Transverse colon (tissue), 4 donors: ENCODE data around the gene HNRNPA3. TPM values are rescaled to one million over a fixed set of nuclear protein-coding genes. Genes with fewer than 3 reads are reported as not detected.

Source experiments
- DNase-seq: peaks from one replicate; pipeline ENCODE4 v3.0.0-alpha.2; 2019
- H3K27ac ChIP-seq, 4 donors: fragments of 200-600 bp; sonication (generic); 2 replicates each; pipeline ENCODE4 v1.5.1; 2016 to 2018; ENCODE audit warnings: inconsistent platforms in 4 of 4
- H3K27me3 ChIP-seq: fragments of 200-600 bp; sonication (generic); 2 replicates; pipeline ENCODE4 v1.5.1; 2017; ENCODE audit warnings: inconsistent platforms
- H3K36me3 ChIP-seq, 4 donors: fragments of 200-600 bp; sonication (generic); 2 replicates each; pipeline ENCODE4 v1.5.1; 2017 to 2019; ENCODE audit warnings: inconsistent platforms in 4 of 4
- H3K4me1 ChIP-seq, 4 donors: fragments of 200-600 bp; sonication (generic); 2 replicates each; pipeline ENCODE4 v1.5.1; 2017 to 2020; ENCODE audit warnings: inconsistent platforms in 4 of 4
- H3K4me3 ChIP-seq, 4 donors: fragments of 200-600 bp; sonication (generic); 1 replicate in 1 of 4; 2 replicates in 3 of 4; pipeline versions ENCODE4 v1.5.1 to v1.6.1; 2017 to 2019; ENCODE audit warnings: inconsistent platforms in 4 of 4
- H3K9me3 ChIP-seq, 2 donors: fragments of 200-600 bp; sonication (generic); 2 replicates each; pipeline ENCODE4 v1.5.1; 2017 to 2019; ENCODE audit warnings: inconsistent platforms in 2 of 2
- EP300 ChIP-seq: sonication (generic); formaldehyde crosslinking; IDR thresholded peaks from one replicate; pipeline ENCODE4 v1.6.1; 2017; ENCODE audit warnings: antibody characterized with exemption, low read depth
- POLR2A ChIP-seq: fragments of 450-650 bp; IDR thresholded peaks from one replicate; pipeline ENCODE4 v1.6.1; 2016; ENCODE audit warnings: antibody characterized with exemption, mild to moderate bottlenecking, moderate library complexity
- POLR2AphosphoS5 ChIP-seq, 3 donors: sonication (generic); formaldehyde crosslinking; IDR thresholded peaks; one replicate each; pipeline ENCODE4 v1.6.1; 2016; ENCODE audit warnings: antibody characterized with exemption in 3 of 3
- WGBS, 2 donors: methylation state at CpG; one replicate each; pipeline ENCODE4 v1.1.5; 2018; ENCODE audit warnings: low coverage in 1 of 2; 5-methylcytosine and 5-hydroxymethylcytosine counted together
- in situ Hi-C, 4 donors: fragments of 200-750 bp; cut with MboI; loops; one replicate each; pipeline versions ENCODE4 v1.15.0 to v1.15.1; 2017; ENCODE audit warnings: low sequenced_read_pairs in 3 of 4, low pct_ligation_motif_present in 1 of 4, low pct_unique_long_range_greater_than_20kb in 1 of 4
- intact Hi-C: fragments of 100-400 bp; cut with DNase I; formaldehyde crosslinking; loops from one replicate; pipeline ENCODE4 v1.15.1; 2023; ENCODE audit warnings: low total_unique reads
- small RNA-seq, 4 donors: library from RNA; depleted of rRNA; stranded (forward); fragments of <200 nt; gene quantifications; one replicate each; pipeline ENCODE3, GENCODE V24; 2016
- total RNA-seq, 4 donors: library from RNA; depleted of rRNA; stranded (reverse); fragments of >200 nt; gene quantifications; one replicate each; pipeline ENCODE4 v1.1.0, GENCODE V29; 2016
- TF ChIP-seq, protein P1 (sequence below), 5 experiments: fragments of 200-600 bp in 3 of 5; fragments of 450-650 bp in 2 of 5; sonication (generic) in 3 of 5; IDR thresholded peaks; 1 replicate in 2 of 5; 2 replicates in 3 of 5; pipeline ENCODE4 v1.5.1; 2016 to 2017; ENCODE audit warnings: antibody characterized with exemption in 5 of 5, inconsistent platforms in 3 of 5, mild to moderate bottlenecking in 2 of 5, moderate library complexity in 1 of 5

Gene HNRNPA3
- total RNA-seq, 4 donors from 2014 or later: 40.6 to 83.2 (median 57.4) TPM

DNA sequence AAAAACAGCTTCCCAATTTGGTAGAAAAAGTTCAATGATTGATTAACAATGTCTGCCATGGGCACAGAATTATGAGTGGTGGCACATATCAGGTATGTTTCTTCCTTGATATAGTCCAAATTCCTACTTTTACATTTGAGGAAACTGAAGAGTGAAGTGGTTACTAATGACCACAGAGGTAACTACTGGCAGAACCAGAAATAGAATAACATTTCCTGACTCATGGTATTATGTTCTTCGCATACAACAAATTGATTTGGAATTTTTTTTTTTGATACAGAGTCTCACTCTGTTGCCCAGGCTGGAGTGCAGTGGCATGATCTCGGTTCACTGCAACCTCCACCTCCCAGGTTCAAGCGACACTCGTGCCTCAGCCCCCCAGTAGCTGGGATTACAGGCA is 57.9 kb downstream of the HNRNPA3 start:
- TF ChIP-seq, protein P1, sequence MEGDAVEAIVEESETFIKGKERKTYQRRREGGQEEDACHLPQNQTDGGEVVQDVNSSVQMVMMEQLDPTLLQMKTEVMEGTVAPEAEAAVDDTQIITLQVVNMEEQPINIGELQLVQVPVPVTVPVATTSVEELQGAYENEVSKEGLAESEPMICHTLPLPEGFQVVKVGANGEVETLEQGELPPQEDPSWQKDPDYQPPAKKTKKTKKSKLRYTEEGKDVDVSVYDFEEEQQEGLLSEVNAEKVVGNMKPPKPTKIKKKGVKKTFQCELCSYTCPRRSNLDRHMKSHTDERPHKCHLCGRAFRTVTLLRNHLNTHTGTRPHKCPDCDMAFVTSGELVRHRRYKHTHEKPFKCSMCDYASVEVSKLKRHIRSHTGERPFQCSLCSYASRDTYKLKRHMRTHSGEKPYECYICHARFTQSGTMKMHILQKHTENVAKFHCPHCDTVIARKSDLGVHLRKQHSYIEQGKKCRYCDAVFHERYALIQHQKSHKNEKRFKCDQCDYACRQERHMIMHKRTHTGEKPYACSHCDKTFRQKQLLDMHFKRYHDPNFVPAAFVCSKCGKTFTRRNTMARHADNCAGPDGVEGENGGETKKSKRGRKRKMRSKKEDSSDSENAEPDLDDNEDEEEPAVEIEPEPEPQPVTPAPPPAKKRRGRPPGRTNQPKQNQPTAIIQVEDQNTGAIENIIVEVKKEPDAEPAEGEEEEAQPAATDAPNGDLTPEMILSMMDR (IDR thresholded peaks at IDR 0.05): no peak
- TF ChIP-seq EP300: no peak
- no peak for TF ChIP-seq POLR2AphosphoS5 (IDR thresholded peaks at IDR 0.05)
- no peak for TF ChIP-seq POLR2A
- no peaks in the 10 kb centered on the region for H3K27me3 ChIP-seq
- in situ Hi-C loops (no loop called here), intact Hi-C loops (no loop called here)
- no peaks in the 10 kb centered on the region for H3K9me3 ChIP-seq
- H3K4me1 ChIP-seq: peaks cover 10 to 53% (median 30%) of the 10 kb centered on the region in 4 donors
- DNase-seq: no peak
- 75 to 92% methylated on average over 1 to 4 of the region's 4 CpGs for WGBS, 2 donors
- no peaks in the 10 kb centered on the region for H3K36me3 ChIP-seq
- no peak overlapping the region for H3K27ac ChIP-seq
- H3K4me3 ChIP-seq: no peak overlapping the region

DNA sequence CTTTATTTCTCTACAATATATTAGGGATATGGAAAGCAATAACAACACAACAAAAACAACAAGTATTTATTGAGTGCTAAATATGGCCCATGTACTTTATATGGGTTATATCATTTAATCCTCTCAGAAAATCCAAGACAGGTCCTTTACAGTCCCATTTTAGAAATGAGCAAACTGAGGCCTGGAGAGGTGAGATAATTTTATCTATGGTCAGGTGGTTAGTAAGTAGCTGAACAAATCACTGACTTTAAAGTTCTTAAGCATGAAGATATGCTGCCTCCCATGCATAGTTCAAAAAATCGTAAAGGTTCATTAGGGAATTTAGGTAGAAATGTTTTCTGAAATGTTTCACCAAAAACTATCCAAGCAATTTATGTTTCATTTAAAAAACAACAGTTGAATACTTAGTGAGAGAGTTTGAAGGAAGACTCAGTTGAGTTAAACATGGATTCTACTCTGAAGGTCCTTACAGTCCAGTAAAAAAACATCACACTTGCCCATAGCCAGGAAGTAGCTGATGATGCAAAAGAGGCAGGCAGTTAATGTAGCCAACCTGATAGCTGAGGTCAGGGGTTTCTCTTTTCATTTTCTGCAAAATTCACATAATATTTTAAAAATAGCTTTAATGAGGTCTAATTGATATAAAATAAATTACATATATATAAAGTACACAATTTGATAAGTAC is 59.5 kb downstream of the HNRNPA3 start:
- H3K36me3 ChIP-seq: no peaks in the 10 kb centered on the region
- no peaks in the 10 kb centered on the region for H3K9me3 ChIP-seq
- TF ChIP-seq EP300 (no peak), POLR2A (no peak), POLR2AphosphoS5 (IDR thresholded peaks at IDR 0.05) (no peak)
- TF ChIP-seq, protein P1 (IDR thresholded peaks at IDR 0.05): no peak
- intact Hi-C loops (no loop called here), in situ Hi-C loops (no loop called here)
- peaks cover 4 to 42% (median 14%) of the 10 kb centered on the region in 4 donors for H3K4me1 ChIP-seq
- no peak for DNase-seq
- WGBS, 2 donors: 78 to 100% methylated on average over 1 of the region's 1 CpG
- H3K4me3 ChIP-seq: no peak overlapping the region
- H3K27me3 ChIP-seq: no peaks in the 10 kb centered on the region
- no peak overlapping the region for H3K27ac ChIP-seq

DNA sequence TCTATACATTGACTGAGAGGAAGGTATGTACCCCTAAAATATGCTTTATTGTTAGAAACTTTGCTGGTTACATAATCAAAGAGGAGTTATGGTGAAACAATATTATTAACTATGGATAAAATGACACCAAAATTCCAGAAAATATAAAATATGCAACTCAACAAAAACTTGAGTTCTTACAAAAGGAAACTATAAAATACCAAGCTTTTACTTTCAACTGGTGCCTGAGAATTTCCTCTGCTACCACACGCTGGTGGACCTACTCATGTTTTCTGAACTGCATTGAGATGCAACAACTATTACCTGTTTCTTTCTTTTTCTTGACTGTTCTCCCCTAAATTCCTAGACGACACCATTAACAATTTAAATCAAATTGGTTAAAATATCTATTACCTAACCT is 60.2 kb downstream of the HNRNPA3 start:
- 69 to 71% methylated on average over 2 of the region's 2 CpGs for WGBS, 2 donors
- Histone ChIP-seq H3K27me3 (no peaks in the 10 kb centered on the region), H3K36me3 (no peaks in the 10 kb centered on the region), H3K4me1 (peaks cover 4 to 36% (median 14%) of the 10 kb centered on the region in 4 donors), H3K4me3 (no peak overlapping the region), H3K9me3 (no peaks in the 10 kb centered on the region), H3K27ac (peak overlapping the region; percentile 56 to 70 (median 64))
- no peak for DNase-seq
- TF ChIP-seq POLR2AphosphoS5 (IDR thresholded peaks at IDR 0.05): no peak
- in situ Hi-C loops: no loop called here
- intact Hi-C loops: no loop called here

DNA sequence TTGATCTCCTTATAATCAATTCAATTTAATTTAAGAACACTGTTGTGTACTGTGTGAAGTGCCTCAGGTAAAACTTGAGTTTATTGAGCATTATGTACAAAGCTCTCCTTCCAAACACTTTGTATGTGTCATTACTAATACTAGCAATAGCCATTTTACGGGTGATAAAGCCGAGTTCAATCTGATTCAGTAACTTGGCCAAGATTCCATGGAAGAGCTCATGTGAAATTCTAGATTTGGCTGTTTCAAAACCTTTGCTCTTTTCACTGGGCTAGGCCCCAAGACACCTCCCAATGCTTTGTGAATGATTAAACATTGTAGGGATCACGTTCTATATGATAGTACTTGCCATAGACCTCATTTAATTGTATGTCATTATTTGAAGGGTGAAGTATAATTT is 60.8 kb downstream of the HNRNPA3 start:
- no peaks in the 10 kb centered on the region for H3K36me3 ChIP-seq
- H3K9me3 ChIP-seq: no peaks in the 10 kb centered on the region
- in situ Hi-C loops (no loop called here), intact Hi-C loops (no loop called here)
- no peak for DNase-seq
- H3K27me3 ChIP-seq: no peaks in the 10 kb centered on the region
- H3K27ac ChIP-seq: peak overlapping the region; percentile 56 to 70 (median 64)
- no peak overlapping the region for H3K4me3 ChIP-seq
- WGBS, 2 donors: 40 to 60% methylated on average over 3 of the region's 3 CpGs
- H3K4me1 ChIP-seq: peaks cover 4 to 36% (median 14%) of the 10 kb centered on the region in 4 donors
- peak in 1 of 3 donors; percentile 28 for TF ChIP-seq POLR2AphosphoS5 (IDR thresholded peaks at IDR 0.05)
- no peak for TF ChIP-seq EP300
- no peak for TF ChIP-seq POLR2A

Small RNA genes within 50 kb of the gene (small RNA-seq; reads per million reads assigned to genes)
- gene MIR3128 (0 reads per million in 4 donors), gene RF00019 (0 reads per million in 4 donors)

Other genes with a start within 250 kb of the HNRNPA3 start
- 100 to 1,000 TPM in 1 of 4 donors, 10 to 100 TPM in 3; 41.6 to 105 (median 65.2) TPM for gene NFE2L2, start 51.9 kb downstream of the HNRNPA3 start, total RNA-seq
- gene AGPS, start 180.0 kb downstream of the HNRNPA3 start, total RNA-seq: 10 to 100 TPM; 15.0 to 81.6 (median 58.1) TPM